Measurements from ENCODE around the gene FAM181A. TPM values are rescaled to one million over a fixed set of nuclear protein-coding genes. Genes with fewer than 3 reads are reported as not detected.

The FAM181A gene
- total and polyA plus RNA-seq, 9 of the 15 experiments (the other 6 are each of a cell fraction or from before 2014, with no cell fraction given): not detected

GRCh38 chr14:93953739-93954515 is 26.8 kb downstream of the FAM181A start:
- in situ Hi-C loops (cut with MboI): no loop called here
- peaks cover 2 to 25% of the 10 kb centered on the region in 2 experiments; a peak in 2 of 5 replicates for H3K27me3 ChIP-seq (ENCODE audit: control insufficient read depth in 2 of 2, insufficient read depth in 2 of 2, low read length in 2 of 2)
- no peak overlapping the region for H3K9ac ChIP-seq (ENCODE audit: insufficient read depth in 1 of 2, low read depth in 2 of 2, low read length in 2 of 2)
- WGBS (ENCODE audit: insufficient coverage, low coverage, missing lambda C conversion rate): 2% methylated on average over 14 of the region's 18 CpGs
- FAIRE-seq (no peak), ATAC-seq (no peak), DNase-seq (ENCODE audit: extremely low read depth in 1 of 4, low spot score in 3 of 4) (no peak)
- H3K79me2 ChIP-seq (ENCODE audit: control insufficient read depth, insufficient read depth, low read length): no peaks in the 10 kb centered on the region
- H3K4me3 ChIP-seq: no peak overlapping the region
- ChIA-PET POLR2A (no interaction called here), CTCF (ENCODE audit: low intra/inter-chr PET ratio) (no interaction called here)
- intact Hi-C loops (cut with micrococcal nuclease): no loop called here
- no peak overlapping the region for H2AFZ ChIP-seq (ENCODE audit: low read depth, low read length)
- no TSS peak for BruUV-seq (replicated peaks)
- H4K20me1 ChIP-seq (replicated peaks; ENCODE audit: control insufficient read depth, insufficient read depth, low read length): no peaks in the 10 kb centered on the region; the same call in 1 of the 2 replicates
- no peak overlapping the region for H3K27ac ChIP-seq (ENCODE audit: extremely low read depth, low read depth, low read length)
- H3K9me1 ChIP-seq (ENCODE audit: control insufficient read depth, insufficient read depth, low read length): no peaks in the 10 kb centered on the region
- no peaks in the 10 kb centered on the region for H3K9me3 ChIP-seq (replicated peaks; ENCODE audit: control insufficient read depth, insufficient read depth, low read depth, low read length)
- H3K4me2 ChIP-seq (ENCODE audit: insufficient read depth, low read length): no peak overlapping the region
- H3K4me1 ChIP-seq (replicated peaks in 1 of 2; ENCODE audit: control insufficient read depth in 2 of 2, insufficient read depth in 2 of 2, low read length in 2 of 2): no peaks in the 10 kb centered on the region
- no peaks in the 10 kb centered on the region for H3K36me3 ChIP-seq (ENCODE audit: control insufficient read depth, insufficient read depth, low read length)
- no peak for TF ChIP-seq ZNF518B (CRISPR knock-in tag; IDR thresholded peaks at IDR 0.05)
- no peak for TF ChIP-seq PURB (CRISPR knock-in tag; IDR thresholded peaks at IDR 0.05; ENCODE audit: low read depth)
- no peak for TF ChIP-seq E2F8 (IDR thresholded peaks at IDR 0.05; ENCODE audit: low read depth, partially characterized antibody)
- no peak for TF ChIP-seq CC2D1A (IDR thresholded peaks at IDR 0.05)
- no peak for TF ChIP-seq NONO (IDR thresholded peaks at IDR 0.05; ENCODE audit: low read depth in 2 of 2, low read length in 1 of 2)
- no peak for TF ChIP-seq CEBPG (CRISPR knock-in tag; IDR thresholded peaks at IDR 0.05)
- TF ChIP-seq CEBPG (tag; conservative IDR thresholded peaks at IDR 0.05 in 1 of 2, IDR thresholded peaks at IDR 0.05 in 1 of 2): no peak
- TF ChIP-seq CEBPZ (IDR thresholded peaks at IDR 0.05; ENCODE audit: borderline replicate concordance, low read depth, low read length): no peak
- TF ChIP-seq MXI1 (IDR thresholded peaks at IDR 0.05; ENCODE audit: low read depth, low read length): no peak
- TF ChIP-seq IRF9 (tag; IDR thresholded peaks at IDR 0.05): no peak
